ELF-1 (cell line): Measurements from ENCODE around the gene SLC37A1.
A peak's percentile ranks its signal among the peaks of the same experiment; 100 is the strongest.

Experiments used
- DNase-seq: peaks from one replicate; pipeline ENCODE4 v3.0.0-alpha.2; 2016; ENCODE audit warnings: low read depth, low spot score

Gene SLC37A1

GRCh38 chr21:42505090-42505726, 8.4 kb upstream of the SLC37A1 start:
- no peak for DNase-seq

- DNase-seq: no peak
Measured at GRCh38 chr21:42507418-42507817, 6.2 kb upstream of the SLC37A1 start.

- no peak for DNase-seq
Measured at GRCh38 chr21:42508371-42508770, 5.3 kb upstream of the SLC37A1 start.

GRCh38 chr21:42509244-42509643, 4.4 kb upstream of the SLC37A1 start:
- no peak for DNase-seq

GRCh38 chr21:42512346-42513034, 1.2 kb upstream of the SLC37A1 start:
- DNase-seq: no peak

- DNase-seq: peak; percentile 51
Measured at GRCh38 chr21:42513985-42514882, 582 bp downstream of the SLC37A1 start.

- no peak for DNase-seq
Measured at GRCh38 chr21:42514883-42515228, 1.2 kb downstream of the SLC37A1 start.

GRCh38 chr21:42515708-42516502, 2.3 kb downstream of the SLC37A1 start:
- peak; percentile 84 for DNase-seq

GRCh38 chr21:42518215-42518614, 4.6 kb downstream of the SLC37A1 start:
- no peak for DNase-seq

- no peak for DNase-seq
Measured at GRCh38 chr21:42518626-42519025, 5.0 kb downstream of the SLC37A1 start.

GRCh38 chr21:42520628-42521253, 7.1 kb downstream of the SLC37A1 start:
- DNase-seq: no peak

GRCh38 chr21:42521384-42521783, 7.7 kb downstream of the SLC37A1 start:
- no peak for DNase-seq

GRCh38 chr21:42521805-42522204, 8.2 kb downstream of the SLC37A1 start:
- no peak for DNase-seq

- DNase-seq: no peak
Measured at GRCh38 chr21:42522271-42522670, 8.6 kb downstream of the SLC37A1 start.

GRCh38 chr21:42522771-42523170, 9.1 kb downstream of the SLC37A1 start:
- no peak for DNase-seq

- no peak for DNase-seq
Measured at GRCh38 chr21:42523211-42523610, 9.6 kb downstream of the SLC37A1 start.

- no peak for DNase-seq
Measured at GRCh38 chr21:42523941-42524340, 10.3 kb downstream of the SLC37A1 start.

GRCh38 chr21:42524341-42525028, 10.8 kb downstream of the SLC37A1 start:
- DNase-seq: peak; percentile 62

GRCh38 chr21:42525029-42525581, 11.5 kb downstream of the SLC37A1 start:
- DNase-seq: no peak

GRCh38 chr21:42525676-42526378, 12.2 kb downstream of the SLC37A1 start:
- no peak for DNase-seq
